OCI-LY7 (cell line): Measurements from ENCODE around the gene PTGES3L.

Experiments used
- EZH2phosphoT487 ChIP-seq: fragments of 200-600 bp; sonication (generic); IDR thresholded peaks from 2 replicates; pipeline ENCODE4 v1.6.1; 2018; ENCODE audit warnings: low read depth, borderline replicate concordance, mild to moderate bottlenecking, mixed run types, antibody characterized with exemption, low read length, moderate library complexity, mixed read lengths
- TF ChIP-seq, protein P1 (sequence below): fragments of 200-600 bp; sonication (generic); conservative IDR thresholded peaks from 2 replicates; pipeline ENCODE4 v1.5.1; 2014; ENCODE audit warnings: mild to moderate bottlenecking, antibody characterized with exemption, low read length, moderate library complexity, mixed read lengths

GRCh38 chr17:43011728-43012472 lies 32.0 kb upstream of the PTGES3L start:
- no peak for TF ChIP-seq EZH2phosphoT487
- TF ChIP-seq, protein P1, sequence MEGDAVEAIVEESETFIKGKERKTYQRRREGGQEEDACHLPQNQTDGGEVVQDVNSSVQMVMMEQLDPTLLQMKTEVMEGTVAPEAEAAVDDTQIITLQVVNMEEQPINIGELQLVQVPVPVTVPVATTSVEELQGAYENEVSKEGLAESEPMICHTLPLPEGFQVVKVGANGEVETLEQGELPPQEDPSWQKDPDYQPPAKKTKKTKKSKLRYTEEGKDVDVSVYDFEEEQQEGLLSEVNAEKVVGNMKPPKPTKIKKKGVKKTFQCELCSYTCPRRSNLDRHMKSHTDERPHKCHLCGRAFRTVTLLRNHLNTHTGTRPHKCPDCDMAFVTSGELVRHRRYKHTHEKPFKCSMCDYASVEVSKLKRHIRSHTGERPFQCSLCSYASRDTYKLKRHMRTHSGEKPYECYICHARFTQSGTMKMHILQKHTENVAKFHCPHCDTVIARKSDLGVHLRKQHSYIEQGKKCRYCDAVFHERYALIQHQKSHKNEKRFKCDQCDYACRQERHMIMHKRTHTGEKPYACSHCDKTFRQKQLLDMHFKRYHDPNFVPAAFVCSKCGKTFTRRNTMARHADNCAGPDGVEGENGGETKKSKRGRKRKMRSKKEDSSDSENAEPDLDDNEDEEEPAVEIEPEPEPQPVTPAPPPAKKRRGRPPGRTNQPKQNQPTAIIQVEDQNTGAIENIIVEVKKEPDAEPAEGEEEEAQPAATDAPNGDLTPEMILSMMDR = no peak
